ENCODE measurements around the gene AZIN2.
"Not testable (repeated sequence)": the region's sequence is repeated elsewhere in the genome, so short reads cannot be mapped to it uniquely, and the experiment has no call there.

The AZIN2 gene

GRCh38 chr1:33096363-33097005, 15.5 kb downstream of the AZIN2 start:
- no peak for DNase-seq

- DNase-seq, result peak in 1 of 2 donors; percentile 8
Observed at GRCh38 chr1:33097137-33097611, 16.2 kb downstream of the AZIN2 start.

GRCh38 chr1:33097762-33098161, 16.8 kb downstream of the AZIN2 start:
- no peak for DNase-seq

DNA sequence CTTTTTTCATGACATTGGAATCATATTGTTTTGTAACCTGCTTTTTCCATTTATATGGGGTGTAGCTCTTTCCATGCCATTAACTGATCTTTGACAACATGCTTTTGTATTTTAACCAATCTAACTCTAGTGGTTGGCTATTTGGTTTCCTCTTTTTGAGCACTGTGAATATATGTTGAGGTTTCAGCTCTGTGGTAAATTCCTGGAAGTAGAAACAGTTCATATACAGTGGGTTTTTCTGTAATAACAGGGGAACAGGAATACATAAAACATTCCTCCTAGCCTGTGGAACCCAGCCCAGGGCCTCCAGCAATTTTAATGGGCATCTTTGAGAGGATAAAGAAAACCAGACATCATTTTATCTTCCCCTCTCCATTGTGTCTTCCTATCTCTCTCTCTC, 17.4 kb downstream of the AZIN2 start:
- peak; percentile 7 to 24 for DNase-seq

DNA sequence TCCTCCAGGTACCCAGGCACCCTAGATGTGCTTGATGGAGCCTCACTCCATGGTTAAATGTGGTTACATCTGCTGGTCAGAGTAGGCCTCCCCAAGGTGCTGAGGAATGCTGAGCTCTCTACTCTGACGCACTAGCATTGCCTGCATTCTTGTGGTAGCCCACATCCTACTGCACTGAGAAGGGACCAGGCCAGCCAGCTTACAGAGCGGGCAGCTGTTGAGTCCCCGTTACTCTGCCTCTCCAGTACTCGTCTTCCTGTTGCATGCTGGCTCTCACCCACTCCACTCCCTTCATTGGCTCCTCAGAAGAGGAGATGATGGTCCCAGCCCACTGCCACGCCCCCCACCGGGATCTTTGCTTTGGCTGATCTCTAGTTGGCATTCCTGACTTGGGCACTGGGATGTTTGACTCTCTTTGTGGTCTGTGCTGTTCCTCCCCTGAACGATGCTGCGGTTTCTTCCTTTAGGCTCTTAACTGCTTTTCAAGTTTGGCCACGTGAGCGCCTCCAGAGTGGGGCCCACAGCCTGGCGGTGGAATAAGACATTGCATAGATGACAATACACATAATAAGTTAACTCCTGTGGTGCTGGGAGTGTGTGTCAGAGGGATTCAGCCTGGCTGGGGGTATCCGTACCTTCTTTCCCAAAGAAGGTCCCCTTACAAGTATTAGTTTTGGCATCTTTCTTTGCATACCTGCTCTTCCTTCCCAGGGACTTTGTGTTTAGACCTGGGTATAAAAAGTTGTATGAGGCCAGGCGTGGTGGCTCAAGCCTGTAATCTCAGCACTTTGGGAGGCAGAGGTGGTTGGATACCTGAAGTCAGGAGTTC, 18.6 kb downstream of the AZIN2 start:
- peak; percentile 33 to 37 for DNase-seq

DNA sequence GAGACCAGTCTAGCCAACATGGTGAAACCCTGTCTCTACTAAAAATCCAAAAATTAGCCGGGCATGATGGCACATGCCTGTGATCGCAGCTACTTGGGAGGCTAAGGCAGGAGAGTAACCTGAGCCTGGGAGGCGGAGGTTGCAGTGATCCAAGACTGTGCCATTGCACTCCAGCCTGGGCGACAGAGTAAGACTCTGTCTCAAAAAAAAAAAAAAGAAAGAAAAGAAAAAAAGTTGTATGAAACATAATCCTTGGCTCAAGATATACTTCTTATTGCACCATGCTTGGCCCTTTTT, 19.1 kb downstream of the AZIN2 start:
- not testable (repeated sequence) for DNase-seq

GRCh38 chr1:33110477-33110876, 29.5 kb downstream of the AZIN2 start:
- DNase-seq, result no peak

- DNase-seq, result peak in 1 of 2 donors; percentile 23
Observed at GRCh38 chr1:33111965-33112364, 31.0 kb downstream of the AZIN2 start.

GRCh38 chr1:33117440-33118085, 36.6 kb downstream of the AZIN2 start:
- DNase-seq, result no peak

DNA sequence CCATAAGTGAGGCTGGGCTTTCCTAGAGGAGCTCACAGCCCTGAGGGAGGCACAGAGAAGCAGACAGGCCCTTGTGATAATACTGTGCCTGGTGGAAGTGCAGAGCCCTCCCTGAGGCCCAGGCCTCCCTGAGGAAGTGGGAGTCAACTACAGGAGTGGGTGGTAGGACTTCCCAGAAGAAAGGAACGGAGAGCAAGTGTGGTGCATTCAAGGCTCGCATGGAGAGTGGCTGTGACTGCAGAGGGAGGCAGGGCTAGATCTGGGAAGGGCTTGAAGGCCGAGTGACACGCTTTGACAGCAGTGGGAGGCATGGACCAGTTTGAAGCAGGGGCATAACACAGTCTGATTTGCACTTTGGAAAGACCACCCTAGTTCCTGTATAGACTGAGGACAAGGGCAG, 37.3 kb downstream of the AZIN2 start:
- peak; percentile 16 to 50 for DNase-seq

DNA sequence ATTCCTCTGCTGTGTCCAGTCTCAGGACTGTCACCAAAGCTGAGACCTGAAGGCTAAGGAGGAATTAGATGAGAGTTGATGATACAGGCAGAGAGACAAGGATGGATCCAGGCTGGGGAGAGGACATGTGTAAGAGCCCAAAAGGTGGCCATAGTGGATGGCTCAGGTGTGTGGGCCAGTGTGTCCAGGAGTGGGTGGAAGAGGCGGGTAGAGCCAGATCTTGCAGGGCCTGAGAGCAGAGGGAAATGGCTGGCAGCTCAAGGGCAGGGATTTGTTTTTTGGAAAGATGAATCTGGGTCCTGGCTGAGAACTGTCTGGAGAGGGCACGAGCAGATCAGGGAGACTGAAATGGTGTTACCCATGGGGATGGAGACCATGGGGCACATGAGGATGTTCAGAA, 38.1 kb downstream of the AZIN2 start:
- no peak for DNase-seq

- no peak for DNase-seq
Observed at GRCh38 chr1:33119532-33120217, 38.7 kb downstream of the AZIN2 start.

GRCh38 chr1:33120436-33121231, 39.7 kb downstream of the AZIN2 start:
- DNase-seq, result no peak

DNA sequence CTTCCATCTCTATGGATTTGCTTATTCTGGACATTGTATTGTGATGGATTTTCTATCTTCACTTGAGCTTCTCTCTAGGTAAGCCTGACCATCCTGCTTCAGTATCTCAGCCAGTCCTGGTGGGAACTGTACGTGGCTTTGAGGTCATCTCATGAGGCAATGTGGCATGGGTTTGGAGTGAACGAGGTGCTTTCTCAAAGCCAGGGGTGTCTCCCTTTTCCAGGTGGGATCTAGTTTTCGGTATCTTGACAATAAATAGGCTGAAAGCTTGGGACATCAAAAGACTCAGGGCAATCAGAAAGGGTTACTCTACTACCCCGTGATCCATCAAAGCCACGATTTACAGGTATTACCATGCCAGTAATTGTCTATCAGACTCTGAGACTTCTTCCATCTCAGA, 40.8 kb downstream of the AZIN2 start:
- no peak for DNase-seq

DNA sequence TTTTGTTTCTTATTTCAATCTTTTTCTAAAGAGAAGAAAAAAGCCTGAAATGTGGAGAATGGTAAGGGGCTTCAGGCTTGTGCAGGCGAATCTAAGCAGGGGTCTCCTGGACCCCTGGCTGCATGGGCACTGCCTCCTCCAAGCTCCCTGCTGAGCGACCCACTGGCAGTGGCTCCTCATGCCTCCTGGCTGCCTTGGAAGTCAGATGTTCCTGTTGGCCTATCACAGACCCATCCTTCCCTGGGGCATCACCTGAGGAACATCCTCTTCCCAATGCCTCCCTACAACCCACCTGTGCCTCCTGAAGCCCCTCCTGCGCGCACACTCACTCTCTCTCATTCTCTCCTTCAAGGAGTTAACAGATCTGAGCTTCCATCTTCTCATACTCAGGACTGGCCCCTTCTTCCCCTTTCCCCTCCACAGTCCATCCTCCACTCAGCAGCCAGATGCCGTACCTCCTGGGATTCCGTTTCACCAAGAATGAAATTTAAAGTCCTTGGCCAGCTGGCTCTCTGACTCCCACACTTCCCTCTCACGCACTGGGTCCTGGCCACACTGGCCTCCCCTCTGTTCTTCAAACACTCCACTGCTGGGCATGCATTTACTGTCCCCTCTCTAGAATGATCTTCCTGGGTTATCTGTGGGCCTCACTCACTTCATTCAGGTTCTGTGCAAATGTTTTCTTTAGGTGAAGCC, 41.7 kb downstream of the AZIN2 start:
- DNase-seq, result no peak

GRCh38 chr1:33123266-33123665, 42.3 kb downstream of the AZIN2 start:
- DNase-seq, result no peak

DNA sequence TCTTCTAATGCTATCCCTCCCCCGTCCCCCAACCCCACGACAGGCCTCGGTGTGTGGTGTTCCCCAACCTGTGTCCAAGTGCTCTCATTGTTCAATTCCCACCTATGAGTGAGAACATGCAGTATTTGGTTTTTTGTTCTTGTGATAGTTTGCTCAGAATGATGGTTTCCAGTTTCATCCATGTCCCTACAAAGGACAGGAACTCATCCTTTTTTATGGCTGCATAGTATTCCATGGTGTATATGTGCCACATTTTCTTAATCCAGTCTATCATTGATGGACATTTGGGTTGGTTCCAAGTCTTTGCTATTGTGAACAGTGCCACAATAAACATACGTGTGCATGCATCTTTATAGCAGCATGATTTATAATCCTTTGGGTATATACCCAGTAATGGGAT, 43.7 kb downstream of the AZIN2 start:
- DNase-seq, result not testable (repeated sequence)

DNA sequence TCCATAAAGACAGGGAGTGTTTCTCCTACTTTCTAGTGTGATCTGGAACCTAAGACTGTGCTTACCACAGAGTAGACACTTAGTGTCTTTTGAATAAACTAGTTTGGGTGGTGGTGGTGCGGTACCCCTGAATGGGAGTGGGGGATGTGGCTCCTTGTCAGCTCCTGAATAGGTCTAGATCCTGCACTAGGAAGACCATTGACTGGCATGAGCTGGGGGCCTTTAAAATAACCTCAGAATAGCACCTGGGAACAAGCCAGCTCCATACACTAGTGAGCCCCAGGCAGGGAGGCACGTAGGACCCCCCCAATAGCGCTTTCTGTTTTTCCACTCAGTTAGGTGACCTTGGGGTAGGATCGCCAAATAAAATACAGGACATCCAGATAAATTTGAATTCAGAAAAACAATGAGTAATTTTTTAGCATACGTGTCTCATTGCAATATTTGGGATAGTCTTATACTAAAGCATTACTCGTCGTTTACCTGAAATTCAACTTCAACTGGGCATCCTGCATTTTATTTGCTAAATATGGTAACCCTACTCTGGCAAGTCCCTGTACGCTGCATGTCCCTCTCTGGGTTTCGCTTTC, 45.6 kb downstream of the AZIN2 start:
- no peak for DNase-seq

GRCh38 chr1:33127001-33127823, 46.3 kb downstream of the AZIN2 start:
- DNase-seq, result peak; percentile 100

DNA sequence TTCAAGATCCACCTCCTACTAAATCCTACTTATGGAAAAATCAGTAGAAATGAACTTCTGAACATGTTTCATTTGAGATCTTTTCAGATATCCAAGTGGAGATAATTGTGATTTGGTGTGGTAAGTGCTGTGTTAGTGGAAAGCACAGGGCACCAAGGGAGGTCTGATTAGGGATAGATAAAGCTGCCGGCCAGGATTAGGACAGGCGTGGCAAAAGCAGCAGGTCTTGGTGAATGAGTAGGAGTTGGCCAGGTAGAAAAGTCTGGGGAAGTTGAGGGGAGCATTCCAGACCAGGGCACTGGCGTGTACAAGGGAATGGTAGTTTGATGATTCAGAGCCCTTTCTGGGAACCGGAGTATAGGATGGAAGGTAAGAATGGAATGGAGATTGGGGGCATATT, 47.8 kb downstream of the AZIN2 start:
- no peak for DNase-seq
